ENCODE measurements around the gene UVSSA.

UVSSA gene

GRCh38 chr4:1350169-1350520 lies 3.1 kb downstream of the UVSSA start:
- DNase-seq, result no peak

DNA sequence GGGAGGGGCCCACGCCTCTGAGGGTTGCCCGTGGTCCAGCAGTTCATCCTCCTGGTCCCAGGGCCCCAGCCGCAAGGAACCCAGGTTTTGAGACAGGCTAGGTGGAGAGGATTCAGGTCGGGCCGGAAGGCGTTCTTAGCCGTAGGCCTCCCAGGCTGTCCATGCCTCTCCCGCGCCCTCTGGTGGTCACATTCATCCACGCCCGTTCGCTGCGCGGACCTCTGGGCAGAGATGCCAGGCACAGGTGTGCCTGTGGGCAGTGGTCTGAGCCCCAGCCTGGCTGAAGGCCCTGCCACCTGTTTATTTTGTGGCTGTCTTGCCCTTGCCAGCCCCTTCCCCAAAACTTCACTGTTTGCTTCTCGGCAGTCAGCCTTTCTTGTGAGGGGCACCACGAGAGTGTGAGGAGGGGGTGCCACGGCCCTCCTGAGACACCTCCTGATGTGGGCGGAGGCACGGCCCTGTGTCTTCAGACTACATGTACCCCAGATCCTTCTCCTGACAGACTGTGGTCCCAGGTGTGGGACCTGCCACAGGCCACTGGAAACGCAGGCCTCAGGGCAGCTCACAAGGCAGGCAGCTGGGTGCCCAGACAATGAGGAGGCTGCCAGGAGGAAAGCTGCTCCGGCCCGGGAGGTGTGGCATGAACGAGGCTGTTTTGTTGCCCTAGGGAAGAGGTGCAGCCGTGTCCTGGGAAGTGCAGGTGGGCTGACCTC lies 5.0 kb downstream of the UVSSA start:
- peak; percentile 62 for DNase-seq

GRCh38 chr4:1352567-1352900 lies 5.5 kb downstream of the UVSSA start:
- DNase-seq, result no peak

DNA sequence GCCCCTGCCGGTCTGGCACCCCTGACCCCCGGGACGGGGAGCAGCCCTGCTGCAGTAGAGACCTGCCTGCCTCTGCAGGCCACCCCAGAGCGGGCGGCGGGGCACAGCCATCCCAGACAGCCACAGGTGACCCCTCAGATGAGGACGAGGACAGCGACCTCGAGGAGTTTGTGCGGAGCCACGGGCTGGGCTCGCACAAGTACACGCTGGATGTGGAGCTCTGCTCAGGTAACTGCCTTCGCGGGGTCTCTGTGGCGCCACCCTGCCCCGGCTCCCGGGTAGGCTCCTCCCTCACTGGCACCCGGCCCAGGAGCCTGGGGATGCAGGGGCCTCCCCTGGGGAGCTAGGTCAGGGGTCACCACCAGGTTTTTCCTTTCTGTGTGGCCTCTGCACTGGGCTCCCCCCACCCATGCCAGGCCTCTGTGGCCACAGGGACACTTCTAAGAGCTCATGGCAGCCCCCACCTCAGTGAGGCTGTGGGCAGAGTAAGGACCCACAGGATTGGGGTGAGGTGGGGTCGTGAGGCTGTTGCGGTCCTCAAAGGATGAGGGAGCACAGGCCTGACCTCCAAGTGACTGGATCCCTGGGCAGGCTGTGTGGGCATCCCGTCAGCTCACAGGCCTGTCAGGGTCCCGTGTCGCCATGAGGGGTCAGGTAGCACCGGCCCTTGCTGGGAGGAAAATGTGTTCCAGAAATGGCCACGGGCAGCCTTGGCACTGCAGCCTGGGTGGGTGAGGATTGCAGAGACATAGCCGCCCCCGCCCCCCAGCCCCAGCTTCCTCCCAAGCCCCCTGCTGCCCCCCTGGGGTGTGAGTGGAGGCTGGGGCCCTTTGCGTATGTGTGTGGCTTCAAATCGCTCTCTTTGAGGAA lies 6.4 kb downstream of the UVSSA start:
- DNase-seq, result no peak

- DNase-seq, result no peak
These were observed 7.4 kb downstream of the UVSSA start for GRCh38 chr4:1354136-1354982.

DNA sequence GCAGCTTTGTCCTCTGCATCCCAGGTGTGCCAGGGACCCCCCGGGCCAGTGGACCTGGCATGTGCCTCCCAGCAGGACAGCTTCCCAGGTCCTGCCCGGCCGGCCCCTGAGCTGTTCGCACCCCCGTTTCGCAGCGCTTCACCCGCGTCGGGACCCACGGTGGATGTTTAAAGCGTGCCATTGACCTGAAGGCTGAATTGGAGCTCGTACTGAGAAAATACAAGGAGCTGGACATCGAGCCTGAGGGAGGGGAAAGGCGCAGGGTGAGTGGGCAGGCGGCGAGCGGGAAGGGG lies 7.9 kb downstream of the UVSSA start:
- DNase-seq, result no peak

DNA sequence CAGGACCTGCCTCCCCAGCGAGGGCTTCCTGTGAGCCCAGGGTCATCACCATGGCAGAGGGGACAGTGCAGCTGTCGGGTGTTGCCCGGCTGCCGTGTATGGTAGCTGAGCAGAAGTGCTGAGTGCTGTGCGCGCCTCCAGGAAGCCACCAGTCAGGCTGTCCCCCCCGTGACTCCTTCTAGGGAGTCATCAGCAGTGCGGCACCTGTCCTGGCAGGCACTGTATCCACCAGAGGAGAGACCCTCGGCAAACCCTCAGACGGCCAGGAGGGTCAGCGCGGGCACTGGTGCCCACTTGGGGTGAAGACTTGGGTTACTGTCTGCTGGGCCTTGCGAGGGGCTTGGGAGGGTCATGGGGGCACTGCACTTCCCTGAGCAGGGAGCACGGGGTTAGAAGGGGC lies 8.4 kb downstream of the UVSSA start:
- DNase-seq, result no peak

DNA sequence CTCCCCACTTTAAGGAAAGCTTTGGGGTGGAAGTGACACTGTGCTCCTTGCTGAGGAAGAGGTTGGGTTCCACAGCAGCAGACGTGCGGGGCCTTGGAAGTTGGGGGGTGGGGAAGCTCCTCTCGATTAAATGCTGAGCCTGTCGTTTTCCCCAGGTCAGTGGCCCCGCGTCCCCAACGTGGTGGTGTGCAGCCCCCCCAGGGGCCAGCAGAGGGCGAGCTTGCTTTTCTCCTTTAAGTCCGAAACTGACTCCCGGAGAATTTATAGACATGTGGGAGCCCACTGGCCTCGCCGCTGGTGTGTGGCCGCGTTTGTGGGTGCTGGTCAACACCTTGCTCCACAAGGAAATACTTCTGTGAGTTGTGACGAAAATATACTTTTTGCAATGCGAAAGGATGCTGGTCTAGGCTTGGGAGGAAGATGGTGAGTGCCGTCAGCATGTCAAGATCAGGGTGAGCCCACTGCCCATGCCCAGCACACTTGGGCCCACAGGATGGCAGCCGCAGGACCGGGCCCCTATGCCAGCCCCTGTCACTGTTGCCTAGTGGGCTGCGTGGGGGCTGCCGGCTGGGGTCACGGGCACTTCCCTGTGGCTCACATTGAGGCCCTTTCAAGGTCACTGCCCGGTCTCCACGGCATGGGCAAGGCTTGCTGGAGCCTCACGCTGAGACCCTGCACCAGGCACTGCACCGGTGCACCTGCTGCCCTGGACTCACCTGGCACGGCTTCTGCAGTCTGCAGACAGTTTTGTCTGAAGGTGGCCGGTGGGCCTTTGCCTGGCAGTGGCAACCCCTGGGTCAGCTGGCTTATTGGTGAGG lies 9.4 kb downstream of the UVSSA start:
- peak; percentile 42 for DNase-seq

GRCh38 chr4:1357356-1358248 lies 10.6 kb downstream of the UVSSA start:
- no peak for DNase-seq

DNA sequence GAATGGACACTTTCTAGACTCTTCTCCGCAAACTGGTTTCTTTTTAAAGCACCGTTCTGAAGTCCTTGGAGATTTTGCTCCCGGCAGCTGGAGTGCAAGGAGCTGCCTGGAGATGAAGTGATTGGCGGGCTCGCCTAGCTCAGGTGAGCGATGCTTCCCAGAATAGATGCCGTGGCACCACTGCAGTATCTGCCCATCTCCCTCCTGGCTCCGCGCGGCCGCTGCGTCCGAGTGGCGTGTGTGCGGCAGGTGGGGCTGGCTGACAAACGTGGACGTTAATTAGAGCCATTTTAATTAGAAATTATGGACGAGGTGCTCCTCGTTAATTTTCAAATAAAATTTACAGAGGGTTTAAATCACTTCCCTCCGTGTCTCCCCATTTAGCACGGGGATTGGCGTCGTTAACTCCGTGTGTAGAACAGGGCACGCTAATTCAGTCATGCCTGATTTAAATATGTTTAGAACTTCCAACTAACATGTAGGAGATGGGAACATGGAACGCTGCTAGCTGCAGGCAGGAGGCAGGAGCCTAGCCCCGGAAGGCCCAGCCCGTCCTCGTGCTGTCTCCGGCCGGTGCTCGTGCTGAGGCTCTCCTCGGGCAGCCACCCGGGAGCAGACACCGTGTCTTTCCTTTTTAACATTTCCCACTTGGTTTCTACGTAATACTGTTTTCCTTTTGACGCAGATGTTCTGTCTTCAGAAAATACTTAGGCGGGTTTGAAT lies 11.6 kb downstream of the UVSSA start:
- no peak for DNase-seq

DNA sequence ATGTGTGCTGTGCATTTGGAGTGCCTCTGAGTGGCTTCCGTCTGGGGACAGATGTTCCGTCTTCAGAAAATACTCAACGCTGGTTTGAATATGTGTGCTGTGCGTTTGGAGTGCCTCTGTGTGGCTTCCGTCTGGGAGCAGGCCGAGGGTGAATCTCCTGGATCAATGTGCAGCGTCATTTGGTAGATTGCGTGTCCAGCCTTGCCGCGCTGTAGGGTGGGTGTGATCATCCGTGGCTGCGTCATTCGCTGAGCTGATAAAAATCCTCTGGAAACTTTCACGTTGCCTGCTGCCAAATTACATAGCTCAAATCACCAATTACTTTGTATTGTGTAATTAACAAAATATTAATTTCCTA lies 12.1 kb downstream of the UVSSA start:
- no peak for DNase-seq

- DNase-seq, result no peak
These were observed 13.0 kb downstream of the UVSSA start for GRCh38 chr4:1359976-1360375.

DNA sequence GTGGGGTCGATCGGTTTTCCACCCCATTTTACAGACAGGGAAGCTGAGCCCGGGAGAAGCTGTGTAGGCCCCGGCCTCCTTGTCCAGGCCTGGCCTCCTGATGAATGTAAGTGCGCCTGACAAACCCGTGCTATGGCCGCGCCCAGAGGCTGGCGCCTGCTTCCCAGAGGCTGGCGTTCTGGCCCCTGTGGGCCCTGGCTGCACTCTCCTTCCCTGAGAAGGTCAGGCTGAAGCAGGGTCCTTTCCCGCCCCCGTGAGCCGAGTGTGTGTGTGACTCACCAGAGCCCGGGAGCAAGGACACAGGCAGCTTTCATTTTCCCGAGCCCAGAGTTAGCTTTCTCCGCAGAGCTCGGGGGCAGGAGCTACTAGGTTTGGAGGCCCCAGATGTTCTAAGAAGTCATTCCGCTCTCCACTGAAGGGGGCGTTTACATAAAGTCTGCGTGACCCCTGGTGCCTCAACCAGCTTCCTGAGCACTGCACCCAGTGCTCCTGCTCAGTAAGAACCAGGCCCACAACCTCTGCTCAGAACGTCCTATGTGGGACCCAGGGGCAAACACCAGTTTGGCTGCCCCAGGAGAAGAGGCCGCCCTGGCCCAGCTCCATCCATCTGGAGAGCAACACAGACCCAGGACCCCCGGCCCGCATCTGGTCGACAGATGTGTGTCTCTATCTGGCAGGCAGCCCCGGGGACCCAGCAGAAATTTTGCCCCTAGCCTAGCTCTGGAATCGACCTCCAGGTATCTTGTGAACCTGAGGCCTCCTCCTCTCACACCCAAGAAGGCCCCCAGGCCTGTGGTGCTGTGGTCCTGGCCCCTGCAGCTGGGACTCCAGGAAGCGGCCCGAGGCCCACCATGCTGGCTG lies 13.6 kb downstream of the UVSSA start:
- DNase-seq, result no peak

DNA sequence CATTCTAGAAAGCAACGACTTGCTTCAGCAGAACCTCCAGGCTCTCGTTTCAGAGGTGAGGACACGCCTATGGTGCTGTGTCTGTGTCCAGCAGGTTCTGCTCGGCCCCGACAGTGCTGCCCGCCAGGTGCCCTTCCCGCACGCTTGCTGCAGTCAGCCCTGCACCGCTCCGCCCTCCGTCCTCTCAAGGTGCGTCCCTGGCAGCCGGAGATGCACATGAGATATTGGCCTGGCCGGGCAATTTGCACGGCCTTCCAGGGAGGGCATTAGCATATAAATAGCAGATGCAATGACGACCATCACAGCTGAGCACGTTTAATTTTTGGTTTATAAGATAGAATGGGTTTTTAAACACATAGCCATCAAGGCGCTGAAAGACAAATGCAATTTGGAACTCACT lies 14.4 kb downstream of the UVSSA start:
- DNase-seq, result peak; percentile 47

DNA sequence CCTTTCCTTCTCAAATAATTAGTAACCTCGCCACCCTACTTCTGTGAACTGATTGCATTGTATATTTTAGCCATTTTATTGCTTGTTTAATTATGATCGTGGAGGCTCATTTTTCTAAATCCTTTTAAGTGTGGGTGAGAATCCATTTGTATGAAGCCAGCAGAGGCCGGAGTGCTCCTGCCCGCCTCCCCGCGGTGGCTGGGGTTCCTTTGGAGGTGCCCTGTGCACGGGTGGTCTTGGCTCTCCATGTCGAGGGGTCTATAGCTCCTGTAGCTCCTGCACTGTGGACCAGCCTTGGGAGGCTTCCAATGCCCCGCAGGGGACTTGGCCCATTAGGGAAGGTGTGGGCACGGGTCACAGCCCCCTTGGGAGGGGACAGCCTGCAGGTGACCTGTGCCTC lies 15.0 kb downstream of the UVSSA start:
- DNase-seq, result no peak

DNA sequence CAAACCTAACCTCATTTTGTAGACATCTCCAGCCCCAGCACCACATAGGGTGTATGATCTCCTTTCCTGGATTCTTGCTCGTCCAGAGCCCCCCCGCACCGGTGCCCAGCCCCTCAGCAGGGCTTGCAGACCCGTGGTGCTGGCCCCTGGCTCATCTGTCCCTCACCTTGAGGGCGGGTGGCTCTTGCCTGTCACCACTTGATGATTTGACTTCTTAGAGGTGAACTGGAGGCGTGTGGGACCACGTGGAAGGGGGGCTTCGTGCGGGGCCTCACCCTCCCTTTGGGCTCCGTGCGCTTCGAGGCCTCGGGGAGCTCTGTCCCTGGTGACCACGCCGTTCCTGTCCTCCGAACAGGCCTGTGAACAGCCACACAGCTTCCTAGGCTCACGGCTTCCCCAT lies 15.5 kb downstream of the UVSSA start:
- DNase-seq, result no peak

DNA sequence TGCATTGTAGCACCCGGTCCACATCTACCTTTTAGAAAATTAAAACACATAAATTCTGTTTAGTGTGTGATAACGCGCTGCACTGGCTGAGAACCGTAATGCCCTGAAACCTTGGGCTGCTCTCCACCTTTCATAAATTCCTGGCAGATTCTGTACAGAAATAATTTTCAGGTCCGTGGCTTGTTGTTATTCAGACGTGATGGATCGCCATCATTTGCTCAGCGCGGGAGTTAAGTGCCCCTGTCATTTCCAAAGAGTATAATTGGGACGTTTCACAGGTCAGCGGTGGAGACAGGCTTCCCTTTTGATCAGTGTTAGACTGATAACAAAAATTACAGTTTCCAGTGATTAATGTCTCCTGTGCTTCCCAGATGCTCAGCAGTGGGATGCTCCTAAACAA lies 16.5 kb downstream of the UVSSA start:
- DNase-seq, result peak; percentile 39

GRCh38 chr4:1364217-1364616 lies 17.2 kb downstream of the UVSSA start:
- DNase-seq, result no peak

DNA sequence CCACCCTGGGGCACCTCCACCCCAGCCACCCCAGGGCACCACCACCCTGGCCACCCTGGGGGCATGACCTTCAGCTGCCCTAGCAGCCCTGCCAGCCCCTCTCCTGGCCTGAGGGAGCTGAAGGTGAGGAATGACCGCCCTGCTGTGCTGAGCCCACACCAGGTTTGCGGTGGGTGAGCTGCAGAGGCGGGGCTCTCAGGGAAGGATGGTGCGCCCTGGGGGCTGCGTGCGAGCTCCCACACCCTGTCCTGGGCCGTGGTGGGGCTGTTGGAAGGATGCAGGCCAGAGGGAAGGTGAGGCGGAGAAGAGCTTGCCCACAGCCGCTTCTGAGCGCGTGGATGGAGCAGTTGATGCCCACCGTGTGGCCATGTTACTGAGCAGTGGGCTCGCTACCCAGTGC lies 17.7 kb downstream of the UVSSA start:
- DNase-seq, result no peak
